AG04449 (cell line): Measurements from ENCODE around the gene METAP1.

Experiments
- CTCF ChIA-PET: fragments of 350-600 bp; formaldehyde crosslinking; extraction: SDS; loops from one replicate; lab custom pipeline; 2021; ENCODE audit warnings: antibody characterized with exemption; lab: Yijun Ruan, JAX
- POLR2A ChIA-PET: fragments of 400-600, 350-600 bp; formaldehyde crosslinking; extraction: SDS; loops from one replicate; lab custom pipeline; 2020; ENCODE audit warnings: antibody characterized with exemption, inconsistent platforms; lab: Yijun Ruan, JAX
- DNase-seq: peaks from one replicate; pipeline ENCODE4 v3.0.0-alpha.2; 2010; ENCODE audit warnings: low read depth, low spot score
- H3K4me3 ChIP-seq: 2 replicates; pipeline ENCODE4 v1.5.1; 2011; ENCODE audit warnings: low read depth, mild to moderate bottlenecking, control low read depth, low read length
- CTCF ChIP-seq: IDR thresholded peaks from one replicate; pipeline ENCODE4 v1.5.1; 2011; ENCODE audit warnings: mild to moderate bottlenecking, moderate library complexity, low read length, control low read depth, inconsistent platforms; ENCODE audit not compliant: insufficient read depth; ENCODE audit errors: missing control alignments

Gene METAP1

GRCh38 chr4:98959411-98959810 is 36.1 kb upstream of the METAP1 start:
- POLR2A ChIA-PET: no interaction called here
- no peak for DNase-seq
- CTCF ChIA-PET: no interaction called here
- TF ChIP-seq CTCF: no peak
- H3K4me3 ChIP-seq: no peak overlapping the region

GRCh38 chr4:98961770-98962169 is 33.8 kb upstream of the METAP1 start:
- H3K4me3 ChIP-seq: no peak overlapping the region
- DNase-seq: no peak
- ChIA-PET POLR2A (no interaction called here), CTCF (no interaction called here)
- TF ChIP-seq CTCF: no peak

GRCh38 chr4:98963538-98964433 is 31.7 kb upstream of the METAP1 start:
- CTCF ChIA-PET: interaction anchor here (0.9 to 1.7 kb wide), 5 partner anchors 17 to 52 kb away, joined by 3 to 5 read pairs (median 4); partner anchors contain the start of genes EIF4E and METAP1

GRCh38 chr4:98966926-98967325 is 28.6 kb upstream of the METAP1 start:
- H3K4me3 ChIP-seq: no peak overlapping the region
- POLR2A ChIA-PET: no interaction called here
- CTCF ChIA-PET: no interaction called here
- TF ChIP-seq CTCF: no peak
- DNase-seq: no peak

More at GRCh38 chr4:98963538-98964433, 31.7 kb upstream of the METAP1 start:
- H3K4me3 ChIP-seq: no peak overlapping the region
- no peak for TF ChIP-seq CTCF
- DNase-seq: no peak
- POLR2A ChIA-PET: no interaction called here

- no peak for TF ChIP-seq CTCF
- POLR2A ChIA-PET: no interaction called here
- no peak overlapping the region for H3K4me3 ChIP-seq
- CTCF ChIA-PET: interaction anchor here (0.9 to 1.3 kb wide), 4 partner anchors 19 to 40 kb away, joined by 3 to 4 read pairs (median 3); partner anchors contain the start of gene METAP1
- DNase-seq: no peak
These were observed 27.7 kb upstream of the METAP1 start for GRCh38 chr4:98967786-98968329.
